Adipocyte (in vitro differentiated cells): ENCODE measurements around the gene RAMP3.

Source experiments
- DNase-seq: peaks from one replicate; pipeline ENCODE4 v3.0.0-alpha.2; 2015; ENCODE audit warnings: low read depth
- H3K27me3 ChIP-seq: replicated peaks from 2 replicates; pipeline ENCODE4 v1.7.0; 2013; ENCODE audit warnings: mild to moderate bottlenecking, low read length, moderate library complexity; ENCODE audit not compliant: control insufficient read depth, insufficient read depth
- H3K36me3 ChIP-seq: 2 replicates; pipeline ENCODE4 v1.7.0; 2013; ENCODE audit warnings: low read length, mild to moderate bottlenecking, moderate library complexity; ENCODE audit not compliant: control insufficient read depth, insufficient read depth, severe bottlenecking
- H3K4me1 ChIP-seq: 2 replicates; pipeline ENCODE4 v1.7.0; 2013; ENCODE audit warnings: mild to moderate bottlenecking, low read length, moderate library complexity; ENCODE audit not compliant: control insufficient read depth, insufficient read depth
- H3K4me3 ChIP-seq: 2 replicates; pipeline ENCODE4 v1.7.0; 2013; ENCODE audit warnings: mild to moderate bottlenecking, low read length, moderate library complexity
- H3K9ac ChIP-seq: 2 replicates; pipeline ENCODE4 v1.7.0; 2013; ENCODE audit warnings: mild to moderate bottlenecking, low read length, moderate library complexity
- H3K9me3 ChIP-seq: 2 replicates; pipeline ENCODE4 v1.7.0; 2013; ENCODE audit warnings: mild to moderate bottlenecking, low read length, moderate library complexity; ENCODE audit not compliant: control insufficient read depth

RAMP3 gene

GRCh38 chr7:45230083-45230482 is 72.5 kb downstream of the RAMP3 start:
- Histone ChIP-seq H3K4me3 (no peak overlapping the region), H3K4me1 (no peaks in the 10 kb centered on the region), H3K27me3 (peaks cover 30% of the 10 kb centered on the region), H3K9me3 (no peaks in the 10 kb centered on the region), H3K9ac (no peak overlapping the region), H3K36me3 (no peaks in the 10 kb centered on the region)
- no peak for DNase-seq

- no peak for DNase-seq
- Histone ChIP-seq H3K4me1 (no peaks in the 10 kb centered on the region), H3K36me3 (no peaks in the 10 kb centered on the region), H3K9me3 (no peaks in the 10 kb centered on the region), H3K9ac (no peak overlapping the region), H3K4me3 (no peak overlapping the region), H3K27me3 (peaks cover 30% of the 10 kb centered on the region)
Measured at GRCh38 chr7:45230611-45231165, 73.1 kb downstream of the RAMP3 start.

DNA sequence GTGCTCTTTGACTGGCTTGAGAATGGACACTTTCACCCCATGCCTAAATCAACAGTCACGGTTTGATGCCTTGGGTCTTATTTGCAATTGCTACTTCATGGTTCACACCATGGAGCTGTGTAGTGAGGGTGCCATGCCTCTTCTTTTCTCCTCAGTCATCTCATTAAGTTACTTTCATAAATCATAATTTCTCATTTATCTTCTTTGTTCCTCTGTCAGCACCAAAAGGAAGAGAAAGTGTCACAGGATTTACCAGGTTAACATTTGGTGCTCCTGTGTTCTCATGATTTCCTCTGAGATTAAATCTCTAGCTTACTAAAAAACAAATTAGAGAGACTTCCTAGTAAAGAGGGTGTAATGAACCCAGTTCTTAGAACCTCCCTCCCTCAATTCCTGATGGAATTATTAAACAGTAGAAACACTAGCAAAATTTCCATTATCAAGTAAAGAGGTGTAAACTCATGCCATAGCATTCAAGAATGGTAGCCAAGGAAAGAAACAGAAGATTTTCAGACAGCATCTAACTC is 75.7 kb downstream of the RAMP3 start:
- peaks cover 18% of the 10 kb centered on the region for H3K27me3 ChIP-seq
- H3K9me3 ChIP-seq, result no peaks in the 10 kb centered on the region
- no peaks in the 10 kb centered on the region for H3K4me1 ChIP-seq
- H3K36me3 ChIP-seq, result no peaks in the 10 kb centered on the region
- DNase-seq, result no peak
- H3K9ac ChIP-seq, result no peak overlapping the region
- no peak overlapping the region for H3K4me3 ChIP-seq
